Right lobe of liver (tissue), 4 donors: ENCODE measurements around the gene ECE1.

ENCODE experiments used
- CTCF ChIP-seq, 4 donors: fragments of 200-600 bp in 3 of 4; fragments of 450-650 bp in 1 of 4; IDR thresholded peaks; one replicate each; pipeline versions ENCODE4 v1.5.1 to v1.8.0; 2016 to 2022; ENCODE audit warnings: antibody characterized with exemption in 4 of 4, mild to moderate bottlenecking in 2 of 4
- POLR2A ChIP-seq: fragments of 450-650 bp; IDR thresholded peaks from one replicate; pipeline ENCODE4 v1.6.1; 2017; ENCODE audit warnings: antibody characterized with exemption, mild to moderate bottlenecking
- donor health status: DM: no; HTN: no; CAD: no.
- donor health status: DM: no; HTN: no; CAD: no.
- donor health status: DM: no; HTN: yes; CAD: no.

- no peak for TF ChIP-seq CTCF (IDR thresholded peaks at IDR 0.05)
- no peak for TF ChIP-seq POLR2A
Measured at GRCh38 chr1:21313203-21313885, 23.1 kb upstream of the ECE1 start.
